ENCODE data around the gene CRYBB1.

CRYBB1 gene

GRCh38 chr22:26648528-26649388 is 30.9 kb upstream of the CRYBB1 start:
- in situ Hi-C loops (cut with MboI; ENCODE audit: low sequenced_read_pairs, unreplicated experiment) = no loop called here
- no peak for TF ChIP-seq CTCF (IDR thresholded peaks at IDR 0.05; ENCODE audit: borderline replicate concordance, control extremely low read depth, extremely low read depth, insufficient read depth, missing control alignments)
- DNase-seq (ENCODE audit: low spot score) = no peak

- no peak for DNase-seq (ENCODE audit: low spot score)
- in situ Hi-C loops (cut with MboI; ENCODE audit: low sequenced_read_pairs, unreplicated experiment) = no loop called here
- TF ChIP-seq CTCF (IDR thresholded peaks at IDR 0.05; ENCODE audit: borderline replicate concordance, control extremely low read depth, extremely low read depth, insufficient read depth, missing control alignments) = no peak
Observed at GRCh38 chr22:26648011-26648497, 30.2 kb upstream of the CRYBB1 start.

GRCh38 chr22:26646158-26646557 is 28.3 kb upstream of the CRYBB1 start:
- DNase-seq (ENCODE audit: low spot score) = no peak
- in situ Hi-C loops (cut with MboI; ENCODE audit: low sequenced_read_pairs, unreplicated experiment) = no loop called here
- no peak for TF ChIP-seq CTCF (IDR thresholded peaks at IDR 0.05; ENCODE audit: borderline replicate concordance, control extremely low read depth, extremely low read depth, insufficient read depth, missing control alignments)

GRCh38 chr22:26643418-26644100 is 25.7 kb upstream of the CRYBB1 start:
- in situ Hi-C loops (cut with MboI; ENCODE audit: low sequenced_read_pairs, unreplicated experiment) = no loop called here
- DNase-seq (ENCODE audit: low spot score) = no peak
- no peak for TF ChIP-seq CTCF (IDR thresholded peaks at IDR 0.05; ENCODE audit: borderline replicate concordance, control extremely low read depth, extremely low read depth, insufficient read depth, missing control alignments)

GRCh38 chr22:26642465-26643417 is 24.9 kb upstream of the CRYBB1 start:
- TF ChIP-seq CTCF (IDR thresholded peaks at IDR 0.05; ENCODE audit: borderline replicate concordance, control extremely low read depth, extremely low read depth, insufficient read depth, missing control alignments) = peak; percentile 9
- in situ Hi-C loops (cut with MboI; ENCODE audit: low sequenced_read_pairs, unreplicated experiment) = no loop called here
- peak; percentile 67 for DNase-seq (ENCODE audit: low spot score)

- no peak for TF ChIP-seq CTCF (IDR thresholded peaks at IDR 0.05; ENCODE audit: borderline replicate concordance, control extremely low read depth, extremely low read depth, insufficient read depth, missing control alignments)
- DNase-seq (ENCODE audit: low spot score) = no peak
- in situ Hi-C loops (cut with MboI; ENCODE audit: low sequenced_read_pairs, unreplicated experiment) = no loop called here
Observed at GRCh38 chr22:26636296-26636695, 18.5 kb upstream of the CRYBB1 start.
